GM10248 (cell line): ENCODE results near the gene TDRKH.

Experiments
- CTCF ChIA-PET: fragments of 300-600 bp; sonication (Branson Sonifier 250); formaldehyde crosslinking; extraction: SDS; loops from one replicate; lab custom pipeline; 2021; ENCODE audit warnings: antibody characterized with exemption; lab: Yijun Ruan, JAX
- POLR2A ChIA-PET: fragments of 350-650 bp; sonication (Branson Sonifier 250); formaldehyde crosslinking; extraction: SDS; loops from one replicate; lab custom pipeline; 2020; ENCODE audit warnings: antibody characterized with exemption; lab: Yijun Ruan, JAX
- DNase-seq: peaks from one replicate; pipeline ENCODE4 v3.0.0; 2012; ENCODE audit errors: extremely low spot score
- TF ChIP-seq, protein P1 (sequence below): IDR thresholded peaks from 2 replicates; pipeline ENCODE4 v1.5.1; 2012; ENCODE audit warnings: mild to moderate bottlenecking, low read depth; ENCODE audit errors: extremely low read depth, missing control alignments, control extremely low read depth

TDRKH gene

DNA sequence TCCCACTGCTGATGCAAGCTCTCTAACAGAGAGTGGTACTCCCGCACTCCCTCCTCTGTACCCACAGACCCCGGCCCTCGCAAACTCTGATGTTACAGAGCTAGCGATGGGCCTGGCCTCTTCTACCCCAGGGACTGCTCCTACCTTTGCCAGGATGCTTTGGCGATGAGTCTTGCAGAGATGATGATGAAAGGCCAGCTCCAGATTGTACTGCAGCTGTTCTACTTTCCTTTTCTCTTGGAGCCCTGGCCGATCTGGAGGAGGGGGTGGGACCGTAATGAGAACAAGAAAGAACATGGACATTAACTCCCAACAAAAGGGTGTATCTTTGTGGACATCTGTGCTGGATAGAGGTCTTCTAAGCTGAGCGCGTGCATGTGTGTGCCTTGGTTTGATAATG is 20.9 kb upstream of the TDRKH start:
- no peak for DNase-seq
- CTCF ChIA-PET, result interaction anchor here (1.1 to 1.5 kb wide), 4 partner anchors 9 to 48 kb away, joined by 3 to 5 read pairs (median 4); partner anchors contain the start of gene MRPL9
- POLR2A ChIA-PET, result no interaction called here
- TF ChIP-seq, protein P1, sequence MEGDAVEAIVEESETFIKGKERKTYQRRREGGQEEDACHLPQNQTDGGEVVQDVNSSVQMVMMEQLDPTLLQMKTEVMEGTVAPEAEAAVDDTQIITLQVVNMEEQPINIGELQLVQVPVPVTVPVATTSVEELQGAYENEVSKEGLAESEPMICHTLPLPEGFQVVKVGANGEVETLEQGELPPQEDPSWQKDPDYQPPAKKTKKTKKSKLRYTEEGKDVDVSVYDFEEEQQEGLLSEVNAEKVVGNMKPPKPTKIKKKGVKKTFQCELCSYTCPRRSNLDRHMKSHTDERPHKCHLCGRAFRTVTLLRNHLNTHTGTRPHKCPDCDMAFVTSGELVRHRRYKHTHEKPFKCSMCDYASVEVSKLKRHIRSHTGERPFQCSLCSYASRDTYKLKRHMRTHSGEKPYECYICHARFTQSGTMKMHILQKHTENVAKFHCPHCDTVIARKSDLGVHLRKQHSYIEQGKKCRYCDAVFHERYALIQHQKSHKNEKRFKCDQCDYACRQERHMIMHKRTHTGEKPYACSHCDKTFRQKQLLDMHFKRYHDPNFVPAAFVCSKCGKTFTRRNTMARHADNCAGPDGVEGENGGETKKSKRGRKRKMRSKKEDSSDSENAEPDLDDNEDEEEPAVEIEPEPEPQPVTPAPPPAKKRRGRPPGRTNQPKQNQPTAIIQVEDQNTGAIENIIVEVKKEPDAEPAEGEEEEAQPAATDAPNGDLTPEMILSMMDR, result no peak

DNA sequence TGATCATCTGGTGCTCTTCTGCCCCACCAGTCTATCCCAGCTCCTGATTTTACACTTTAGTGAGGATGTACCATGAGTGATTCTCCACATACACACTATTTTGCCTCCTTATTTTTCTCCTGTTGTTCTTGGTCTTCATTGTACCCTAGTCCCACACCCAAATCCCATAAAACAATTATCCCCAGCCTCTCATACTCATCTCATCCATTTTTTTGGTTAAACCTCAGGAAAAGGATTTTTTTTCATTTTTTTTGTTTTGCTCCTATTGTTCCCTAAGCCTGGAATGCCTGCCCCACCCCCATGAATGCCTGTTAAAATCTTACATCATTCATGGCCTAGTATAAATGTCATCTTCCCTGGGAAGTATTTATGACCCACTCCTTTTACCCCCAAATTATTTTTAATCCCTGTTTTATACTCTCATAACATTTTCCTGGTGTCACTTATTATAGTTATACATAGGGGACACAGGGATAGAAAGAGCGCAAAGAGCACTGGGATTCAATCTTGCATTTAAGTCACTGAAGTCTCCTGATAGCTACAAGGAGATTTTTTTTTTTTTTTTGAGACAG is 19.8 kb upstream of the TDRKH start:
- CTCF ChIA-PET, result no interaction called here
- TF ChIP-seq, protein P1, result no peak
- no peak for DNase-seq
- POLR2A ChIA-PET, result no interaction called here

DNA sequence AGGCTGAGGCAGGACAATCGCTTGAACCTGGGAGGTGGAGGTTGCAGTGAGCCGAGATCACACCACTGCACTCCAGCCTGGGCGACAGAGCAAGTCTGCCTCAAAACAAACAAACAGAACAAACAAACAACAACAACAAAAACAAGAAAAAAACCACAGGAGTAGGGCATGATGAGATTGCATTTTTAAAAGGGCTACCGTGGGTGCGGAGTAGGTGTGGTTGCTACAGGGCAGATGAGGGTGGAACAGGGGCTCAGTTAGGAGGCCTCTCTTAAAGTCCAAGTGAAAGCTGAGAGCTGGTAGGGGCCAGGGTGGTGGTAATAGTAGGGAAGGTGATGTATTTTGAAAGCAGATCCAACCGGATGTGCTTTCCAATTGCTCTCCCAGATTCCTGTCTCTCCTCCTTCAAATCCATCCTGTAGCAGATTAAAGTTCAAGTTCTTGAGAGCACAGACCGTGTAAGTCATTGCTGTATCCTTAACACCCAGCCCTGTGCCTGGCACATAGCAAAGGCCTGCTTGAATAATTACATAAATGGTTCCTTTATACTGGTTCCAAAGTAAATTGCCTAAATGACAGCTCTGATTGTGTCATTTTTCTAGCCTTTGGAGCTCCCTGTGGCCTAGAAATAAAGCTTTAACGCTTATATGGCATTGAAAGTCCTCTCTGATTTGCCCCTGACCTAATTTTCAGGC is 19.1 kb upstream of the TDRKH start:
- DNase-seq, result no peak
- ChIA-PET POLR2A (no interaction called here), CTCF (no interaction called here)
- TF ChIP-seq, protein P1, result no peak

DNA sequence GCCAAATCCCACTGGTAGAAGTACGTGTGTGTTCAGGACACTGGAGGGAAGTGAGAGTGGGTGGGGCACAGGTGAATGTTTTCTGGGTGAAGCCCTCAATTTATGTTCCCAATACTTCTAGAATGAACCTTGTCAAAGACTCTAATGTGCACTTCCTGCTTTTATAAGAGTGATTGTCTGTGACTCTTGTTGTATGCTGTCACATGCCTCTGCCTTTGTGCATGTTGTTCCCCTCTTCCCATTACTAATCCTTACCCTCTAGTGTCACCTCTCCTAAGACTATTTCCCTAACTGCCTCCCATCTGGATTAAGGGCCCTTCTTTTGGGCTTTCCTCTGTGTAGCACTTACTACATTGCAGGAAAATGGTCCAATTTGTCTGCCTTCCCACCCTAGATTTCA is 17.5 kb upstream of the TDRKH start:
- TF ChIP-seq, protein P1, result no peak
- CTCF ChIA-PET, result interaction anchor here (1.1 to 1.3 kb wide), 3 partner anchors 9 to 29 kb away, joined by 3 read pairs; no protein-coding TSS in a partner anchor
- POLR2A ChIA-PET, result no interaction called here
- no peak for DNase-seq

DNA sequence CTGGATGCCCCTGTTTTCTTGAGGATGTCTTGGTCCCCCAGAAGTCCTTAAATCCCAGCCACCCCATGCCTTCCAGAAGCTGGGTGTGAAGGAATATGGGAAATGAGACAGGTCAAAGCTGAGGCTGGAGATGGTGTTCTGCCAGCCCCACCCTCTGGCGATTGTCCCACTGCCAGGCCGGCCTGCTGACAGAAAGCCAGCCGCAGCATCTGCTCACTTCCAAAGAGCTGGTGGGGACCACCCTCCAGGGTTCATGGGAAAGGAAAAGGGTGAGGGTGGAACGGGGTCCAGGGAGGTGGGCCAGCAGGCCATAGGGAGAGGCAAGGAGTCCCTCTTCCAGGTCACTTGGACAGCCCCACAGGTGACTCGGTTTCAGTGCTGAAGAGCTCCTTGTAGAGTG is 16.8 kb upstream of the TDRKH start:
- TF ChIP-seq, protein P1, result no peak
- CTCF ChIA-PET, result interaction anchor here (1.1 to 1.3 kb wide), 3 partner anchors 8 to 30 kb away, joined by 3 read pairs; no protein-coding TSS in a partner anchor
- POLR2A ChIA-PET, result interaction anchor here (0.6 kb wide), 1 partner anchor 21 kb away, joined by 6 read pairs; no protein-coding TSS in a partner anchor
- DNase-seq, result no peak

DNA sequence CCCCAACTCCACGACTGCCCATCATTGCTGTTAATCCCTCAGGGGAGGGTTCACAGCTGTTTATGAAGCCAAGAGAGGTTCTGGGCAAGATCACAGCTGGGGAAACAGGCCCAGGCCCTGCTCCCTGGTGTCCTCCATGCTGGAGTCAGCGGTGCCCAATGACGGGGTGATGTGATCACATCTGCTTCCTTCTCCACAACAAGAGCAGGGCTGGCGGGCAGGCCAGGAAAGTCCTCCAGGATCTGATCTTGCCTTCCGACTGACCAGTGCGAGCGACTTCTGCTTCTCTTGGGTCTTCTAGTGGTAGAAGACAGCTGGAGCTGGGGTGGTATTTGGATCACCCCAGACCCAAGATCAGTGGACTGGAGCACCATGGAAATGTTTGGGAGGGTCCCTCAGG is 15.9 kb upstream of the TDRKH start:
- CTCF ChIA-PET, result interaction anchor here (1.1 kb wide), 1 partner anchor 9 kb away, joined by 3 read pairs; no protein-coding TSS in a partner anchor
- POLR2A ChIA-PET, result no interaction called here
- TF ChIP-seq, protein P1, result no peak
- DNase-seq, result no peak
